GM18511 (cell line): ENCODE results near the gene TK2.
"Not testable (repeated sequence)": the region's sequence is repeated elsewhere in the genome, so short reads cannot be mapped to it uniquely, and the experiment has no call there.

Source experiments
- ATAC-seq: cut with Tn5 transposase; IDR thresholded peaks from one replicate; pipeline ENCODE4 v1.9.1; 2021; ENCODE audit warnings: mild to moderate bottlenecking, moderate library complexity; ENCODE audit not compliant: unreplicated experiment

Gene TK2

DNA sequence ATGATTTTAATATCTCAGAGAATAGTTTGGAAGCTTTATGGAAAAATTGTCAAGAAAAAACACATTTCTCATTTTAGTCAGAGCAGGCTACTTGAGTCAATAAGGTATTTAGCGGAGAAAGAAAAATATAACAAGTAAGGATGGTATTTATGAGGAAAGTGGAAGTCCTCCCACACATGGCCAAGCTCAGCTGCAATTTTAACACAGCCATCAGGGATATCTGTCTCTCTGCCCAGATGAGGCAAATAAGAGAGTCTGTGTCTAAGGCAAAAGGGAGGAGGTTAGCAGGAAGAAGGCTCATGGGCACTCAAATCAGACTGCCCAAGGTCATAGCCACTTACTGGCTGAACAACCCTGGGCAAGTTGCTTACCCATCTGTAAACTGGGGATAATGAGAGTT lies 24.2 kb upstream of the TK2 start:
- ATAC-seq = no peak

DNA sequence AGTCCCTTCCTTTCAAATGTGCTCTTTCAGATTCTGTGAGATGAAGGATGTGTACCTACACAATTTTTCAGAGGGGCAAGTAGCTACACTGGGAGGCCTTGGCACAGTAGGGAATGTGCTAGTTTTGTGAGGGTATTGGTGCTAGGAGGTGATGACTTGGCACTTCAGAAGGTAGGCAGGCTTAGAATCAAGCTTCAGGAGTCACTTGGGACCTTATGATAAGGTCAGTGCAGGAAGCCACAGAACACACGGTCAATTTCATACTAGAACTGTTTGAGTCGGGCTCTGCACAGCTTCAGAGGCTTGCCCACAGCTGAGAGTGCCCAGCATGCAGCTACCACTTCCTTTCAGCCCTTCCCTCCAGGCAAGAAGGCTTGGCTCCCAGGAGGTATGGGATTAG lies 22.4 kb upstream of the TK2 start:
- no peak for ATAC-seq

GRCh38 chr16:66569827-66570405 lies 20.0 kb upstream of the TK2 start:
- no peak for ATAC-seq

- no peak for ATAC-seq
Measured at GRCh38 chr16:66569131-66569530, 19.2 kb upstream of the TK2 start.

- ATAC-seq = no peak
Measured at GRCh38 chr16:66568355-66568754, 18.4 kb upstream of the TK2 start.

GRCh38 chr16:66567270-66567669 lies 17.3 kb upstream of the TK2 start:
- not testable (repeated sequence) for ATAC-seq

DNA sequence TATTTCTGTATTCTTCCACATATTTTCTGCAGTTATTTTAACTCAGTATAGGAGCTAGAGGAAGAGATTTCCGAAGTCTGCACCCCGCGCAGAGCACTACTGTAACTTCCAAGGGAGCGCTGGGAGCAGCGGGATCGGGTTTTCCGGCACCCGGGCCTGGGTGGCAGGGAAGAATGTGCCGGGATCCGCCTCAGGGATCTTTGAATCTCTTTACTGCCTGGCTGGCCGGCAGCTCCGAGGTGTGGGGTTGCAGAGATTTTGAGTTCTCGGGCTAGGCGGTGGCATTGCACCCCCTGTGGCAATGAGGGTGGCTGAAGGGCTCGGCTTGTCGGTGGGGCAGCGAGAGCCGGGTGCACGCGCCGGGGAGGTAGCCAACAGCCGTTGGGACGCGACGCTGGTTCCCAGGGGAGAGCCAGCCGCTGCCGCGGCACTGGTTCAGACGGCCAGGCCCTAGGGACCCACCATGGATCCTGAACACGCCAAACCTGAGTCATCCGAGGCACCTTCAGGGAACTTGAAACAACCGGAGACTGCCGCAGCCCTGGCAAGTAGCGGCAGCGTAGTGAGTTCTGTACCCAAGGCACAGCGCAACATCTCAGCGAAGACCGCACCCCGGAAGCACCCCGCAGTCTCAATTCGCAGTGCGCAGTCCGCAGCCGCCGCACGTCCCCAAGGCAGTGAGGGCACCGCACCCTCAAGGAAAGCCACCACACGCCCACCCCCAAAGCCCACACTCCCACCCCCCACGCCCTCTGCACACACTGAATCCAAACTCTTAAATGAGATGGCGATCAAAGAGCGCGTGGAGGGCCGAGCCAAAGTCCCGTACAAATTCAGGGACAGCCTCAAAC lies 16.4 kb upstream of the TK2 start, which contains the start of gene CMTM1:
TSS of gene CMTM1 (plus strand) at position 389 of the 851 bp plus-strand sequence. CDS start at position 464, 75 bp downstream.
- ATAC-seq = no peak

- no peak for ATAC-seq
Measured at GRCh38 chr16:66563574-66564334, 13.8 kb upstream of the TK2 start.

DNA sequence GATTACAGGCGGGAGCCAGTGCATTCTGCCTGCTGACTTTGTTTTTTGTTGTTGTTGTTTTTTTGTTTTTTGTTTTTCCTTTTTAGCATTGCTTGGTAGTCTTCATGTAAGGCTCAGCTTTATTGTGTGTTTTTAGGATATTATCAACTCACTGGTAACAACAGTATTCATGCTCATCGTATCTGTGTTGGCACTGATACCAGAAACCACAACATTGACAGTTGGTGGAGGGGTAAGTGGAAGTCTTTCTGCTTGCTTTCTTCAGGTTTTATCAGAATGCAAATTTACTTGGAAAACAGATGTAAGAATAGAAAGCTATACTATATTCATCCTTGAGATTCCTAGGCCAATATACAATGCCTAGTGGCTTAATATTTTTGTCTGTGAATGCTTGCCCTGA lies 13.1 kb upstream of the TK2 start:
- no peak for ATAC-seq

DNA sequence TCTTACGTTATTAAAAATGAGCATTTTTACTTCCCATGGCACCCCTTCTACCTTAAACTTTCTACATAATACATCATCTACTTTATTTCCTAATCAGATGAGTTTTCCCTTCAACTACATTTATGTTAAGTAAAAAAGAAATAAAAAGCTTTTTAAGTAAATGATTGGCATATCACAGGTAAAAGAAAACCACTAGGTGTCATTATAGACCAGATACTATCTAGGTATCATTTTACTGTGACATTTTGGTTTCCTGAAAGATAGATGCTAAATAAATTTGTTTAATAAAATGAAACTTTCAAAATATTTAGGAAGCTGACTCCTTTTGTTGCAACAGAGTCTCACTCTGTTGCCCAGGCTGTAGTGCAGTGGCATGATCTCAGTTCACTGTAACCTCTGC lies 12.5 kb upstream of the TK2 start:
- no peak for ATAC-seq

DNA sequence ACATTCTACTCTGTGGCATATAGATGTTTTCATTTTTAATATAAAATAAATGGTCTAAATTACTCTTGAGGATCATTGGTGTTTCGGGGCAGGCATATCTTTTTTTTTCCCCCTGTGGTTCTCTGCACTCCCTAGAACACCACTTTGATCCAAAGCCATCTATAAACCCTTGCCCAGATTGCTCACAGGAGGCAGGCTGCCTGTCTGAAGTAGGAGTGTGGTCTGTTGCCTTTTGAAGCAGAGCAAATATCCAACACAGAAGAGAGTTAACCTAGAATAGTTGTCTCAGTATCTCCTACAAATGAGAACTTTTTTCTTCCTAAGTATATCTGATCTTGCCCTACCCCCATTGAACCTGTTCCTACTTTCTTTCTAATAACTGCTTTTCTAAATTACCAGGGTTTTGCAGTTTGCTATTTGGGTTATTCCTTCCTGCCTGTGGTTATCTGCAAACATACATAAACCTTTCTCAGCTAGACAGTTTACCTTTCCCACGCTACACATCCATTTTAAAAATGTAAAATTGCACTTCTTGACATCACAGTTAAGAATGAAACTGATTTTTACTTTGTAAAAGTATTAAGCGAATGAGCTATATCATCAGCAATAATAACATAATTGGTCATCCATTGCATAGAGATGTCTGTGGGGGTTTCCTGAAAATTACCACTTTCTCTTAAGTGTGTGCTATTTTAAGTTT lies 11.6 kb upstream of the TK2 start:
- no peak for ATAC-seq

GRCh38 chr16:66560107-66560506 lies 10.2 kb upstream of the TK2 start:
- ATAC-seq = no peak

- no peak for ATAC-seq
Measured at GRCh38 chr16:66554495-66554894, 4.6 kb upstream of the TK2 start.

GRCh38 chr16:66554021-66554420 lies 4.1 kb upstream of the TK2 start:
- ATAC-seq = no peak

GRCh38 chr16:66553223-66553622 lies 3.3 kb upstream of the TK2 start:
- no peak for ATAC-seq

- ATAC-seq = peak; percentile 75
Measured at GRCh38 chr16:66552286-66553177, 2.6 kb upstream of the TK2 start, which contains the start of gene CKLF. CKLF (plus strand) TSS chr16:66552576; CDS start chr16:66552716, 140 bp downstream.

- ATAC-seq = peak; percentile 8
Measured at GRCh38 chr16:66551788-66552285, 1.9 kb upstream of the TK2 start.

DNA sequence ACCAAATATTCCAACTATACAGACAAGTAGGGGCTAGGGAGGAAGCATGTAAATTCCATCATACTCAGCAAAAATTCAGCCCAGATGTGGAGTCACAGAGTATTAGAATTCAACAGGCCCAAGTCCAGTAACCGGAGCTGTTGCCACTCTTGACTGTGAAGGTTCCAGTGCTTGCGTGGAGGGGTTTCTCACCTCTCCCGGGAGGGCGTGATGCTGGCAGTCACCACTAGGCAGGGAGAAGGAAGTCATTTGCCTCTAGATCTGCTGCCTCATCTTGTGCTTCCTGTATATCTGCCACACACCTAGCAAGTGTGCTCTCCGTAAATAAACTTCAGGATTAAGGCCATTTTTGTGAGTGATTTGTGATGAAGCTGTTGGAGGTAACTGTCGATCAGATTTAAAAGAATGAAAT lies 1.4 kb upstream of the TK2 start:
- peak; percentile 38 for ATAC-seq

- no peak for ATAC-seq
Measured at GRCh38 chr16:66548868-66549267, 1.1 kb downstream of the TK2 start.

DNA sequence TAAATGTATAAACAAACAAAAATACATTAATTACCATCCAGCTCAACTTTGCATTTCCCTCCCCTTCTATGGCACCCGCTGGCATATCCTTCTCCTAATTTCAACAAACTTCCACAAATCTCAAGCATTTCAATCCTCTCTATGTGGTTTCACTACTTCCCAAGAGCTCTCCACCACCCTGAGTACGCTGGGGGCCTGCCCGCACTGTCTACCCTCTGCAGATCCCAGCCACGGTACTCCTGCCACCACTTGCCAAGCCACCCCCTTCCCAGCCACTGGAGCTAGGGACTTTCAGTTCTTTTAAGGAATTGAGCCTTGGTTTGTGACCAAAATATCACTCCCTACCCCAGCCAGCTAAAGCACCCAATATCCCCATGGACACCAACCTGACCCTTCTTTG lies 1.9 kb downstream of the TK2 start:
- ATAC-seq = no peak
